Inferior parietal cortex (tissue), 1 donor: ENCODE data around the gene RASGRP4.
"Not testable (repeated sequence)": the region's sequence is repeated elsewhere in the genome, so short reads cannot be mapped to it uniquely, and the experiment has no call there.

Experiments
- DNase-seq: peaks from one replicate; pipeline ENCODE4 v3.0.0-alpha.2; 2016; ENCODE audit errors: extremely low spot score

Gene RASGRP4

GRCh38 chr19:38445362-38445761 is 19.3 kb upstream of the RASGRP4 start:
- no peak for DNase-seq

- no peak for DNase-seq
Measured at GRCh38 chr19:38444026-38444425, 18.0 kb upstream of the RASGRP4 start.

- DNase-seq, result no peak
Measured at GRCh38 chr19:38443458-38443999, 17.5 kb upstream of the RASGRP4 start.

GRCh38 chr19:38442736-38443135 is 16.7 kb upstream of the RASGRP4 start:
- no peak for DNase-seq

GRCh38 chr19:38441657-38442348 is 15.8 kb upstream of the RASGRP4 start:
- DNase-seq, result no peak

GRCh38 chr19:38440592-38440991 is 14.6 kb upstream of the RASGRP4 start:
- no peak for DNase-seq

GRCh38 chr19:38437917-38438316 is 11.9 kb upstream of the RASGRP4 start:
- DNase-seq, result no peak

GRCh38 chr19:38437295-38437694 is 11.3 kb upstream of the RASGRP4 start:
- no peak for DNase-seq

- no peak for DNase-seq
Measured at GRCh38 chr19:38434549-38435051, 8.6 kb upstream of the RASGRP4 start.

- peak; percentile 12 for DNase-seq
Measured at GRCh38 chr19:38433268-38433733, 7.3 kb upstream of the RASGRP4 start, which contains the start of gene RYR1. Gene RYR1 (plus strand): TSS chr19:38433691. CDS start chr19:38433830, 139 bp downstream.

- no peak for DNase-seq
Measured at GRCh38 chr19:38430931-38431330, 4.9 kb upstream of the RASGRP4 start.

GRCh38 chr19:38429811-38430156 is 3.8 kb upstream of the RASGRP4 start:
- DNase-seq, result no peak

GRCh38 chr19:38429055-38429810 is 3.2 kb upstream of the RASGRP4 start:
- no peak for DNase-seq

- not testable (repeated sequence) for DNase-seq
Measured at GRCh38 chr19:38427035-38427677, 1.1 kb upstream of the RASGRP4 start.

- no peak for DNase-seq
Measured at GRCh38 chr19:38425222-38425809, 703 bp downstream of the RASGRP4 start.

- no peak for DNase-seq
Measured at GRCh38 chr19:38424272-38424671, 1.7 kb downstream of the RASGRP4 start.

GRCh38 chr19:38422438-38422837 is 3.6 kb downstream of the RASGRP4 start:
- DNase-seq, result no peak

GRCh38 chr19:38421856-38422255 is 4.2 kb downstream of the RASGRP4 start:
- no peak for DNase-seq

- no peak for DNase-seq
Measured at GRCh38 chr19:38420935-38421334, 5.1 kb downstream of the RASGRP4 start.

GRCh38 chr19:38417544-38418506 is 8.2 kb downstream of the RASGRP4 start:
- DNase-seq, result peak; percentile 29

- no peak for DNase-seq
Measured at GRCh38 chr19:38417146-38417543, 8.9 kb downstream of the RASGRP4 start.
